Loucy (cell line): ENCODE data around the gene CANT1.
A peak's percentile ranks its signal among the peaks of the same experiment; 100 is the strongest.

ENCODE experiments used
- H2AFZ ChIP-seq: fragments of 200-600 bp; sonication (generic); 2 replicates; pipeline ENCODE4 v1.6.0; 2016; ENCODE audit warnings: antibody characterized with exemption, mild to moderate bottlenecking, low read length, moderate library complexity
- H3F3A ChIP-seq: fragments of 200-600 bp; 2 replicates; pipeline ENCODE4 v1.6.0; 2016; ENCODE audit warnings: antibody characterized with exemption, low read depth, mild to moderate bottlenecking
- H3K27me3 ChIP-seq: fragments of 200-600 bp; sonication (generic); 2 replicates; pipeline ENCODE4 v1.6.1; 2014; ENCODE audit warnings: low read length, mild to moderate bottlenecking; ENCODE audit not compliant: insufficient read depth, poor library complexity, severe bottlenecking
- H3K36me3 ChIP-seq: fragments of 200-600 bp; sonication (generic); 2 replicates; pipeline ENCODE4 v1.6.1; 2016; ENCODE audit warnings: low read length; ENCODE audit not compliant: insufficient read depth
- H3K4me1 ChIP-seq: fragments of 200-600 bp; sonication (generic); 2 replicates; pipeline ENCODE4 v1.5.1; 2014; ENCODE audit warnings: low read length, mild to moderate bottlenecking; ENCODE audit not compliant: insufficient read depth, poor library complexity, severe bottlenecking
- H3K4me2 ChIP-seq: fragments of 200-600 bp; sonication (generic); 2 replicates; pipeline ENCODE4 v1.6.0; 2014; ENCODE audit warnings: antibody characterized with exemption, low read length, low read depth, mild to moderate bottlenecking; ENCODE audit not compliant: poor library complexity, severe bottlenecking
- H3K4me3 ChIP-seq: fragments of 200-600 bp; sonication (generic); 2 replicates; pipeline ENCODE4 v1.5.1; 2014; ENCODE audit warnings: low read length, mild to moderate bottlenecking, mixed read lengths; ENCODE audit not compliant: poor library complexity, severe bottlenecking
- H3K79me2 ChIP-seq: fragments of 200-600 bp; sonication (generic); 2 replicates; pipeline ENCODE4 v1.6.1; 2014; ENCODE audit warnings: low read length; ENCODE audit not compliant: insufficient read depth
- H3K9ac ChIP-seq: fragments of 200-600 bp; sonication (generic); 2 replicates; pipeline ENCODE4 v1.6.0; 2014; ENCODE audit warnings: mild to moderate bottlenecking, low read depth, low read length, moderate library complexity; ENCODE audit not compliant: poor library complexity, severe bottlenecking
- H3K9me2 ChIP-seq: fragments of 200-600 bp; sonication (generic); replicated peaks from 2 replicates; pipeline ENCODE4 v1.6.1; 2016; ENCODE audit warnings: low read depth, low read length, mixed read lengths
- H3K9me3 ChIP-seq: fragments of 200-600 bp; sonication (generic); 2 replicates; pipeline ENCODE4 v1.6.1; 2014; ENCODE audit warnings: mild to moderate bottlenecking, antibody characterized with exemption, low read length, low read depth; ENCODE audit not compliant: insufficient read depth
- H4K20me1 ChIP-seq: fragments of 200-600 bp; sonication (generic); 2 replicates; pipeline ENCODE4 v1.6.0; 2014; ENCODE audit warnings: antibody characterized with exemption, low read length, mild to moderate bottlenecking; ENCODE audit not compliant: insufficient read depth, poor library complexity, severe bottlenecking
- CTCF ChIP-seq: fragments of 200-600 bp; sonication (generic); conservative IDR thresholded peaks from 2 replicates; pipeline ENCODE4 v1.5.1; 2014; ENCODE audit warnings: mild to moderate bottlenecking, antibody characterized with exemption, low read length
- EZH2phosphoT487 ChIP-seq: fragments of 200-600 bp; IDR thresholded peaks from 2 replicates; pipeline ENCODE4 v1.6.1; 2018; ENCODE audit warnings: antibody characterized with exemption, mild to moderate bottlenecking, moderate library complexity, borderline replicate concordance

CANT1 gene

GRCh38 chr17:79007504-79008381 is 1.8 kb downstream of the CANT1 start:
- peaks cover 44% of the 10 kb centered on the region for H4K20me1 ChIP-seq
- H3K4me2 ChIP-seq = peak overlapping the region; percentile 97
- no peaks in the 10 kb centered on the region for H3K27me3 ChIP-seq
- H3K79me2 ChIP-seq = peaks cover 60% of the 10 kb centered on the region
- TF ChIP-seq EZH2phosphoT487 (no peak), CTCF (no peak)
- H3K9me3 ChIP-seq = no peaks in the 10 kb centered on the region
- H3F3A ChIP-seq = no peaks in the 10 kb centered on the region
- H3K9ac ChIP-seq = peak overlapping the region; percentile 96
- H3K4me3 ChIP-seq = peak overlapping the region; percentile 95
- H3K36me3 ChIP-seq = no peaks in the 10 kb centered on the region
- no peaks in the 10 kb centered on the region for H3K9me2 ChIP-seq
- H2AFZ ChIP-seq = no peak overlapping the region
- peaks cover 48% of the 10 kb centered on the region for H3K4me1 ChIP-seq

DNA sequence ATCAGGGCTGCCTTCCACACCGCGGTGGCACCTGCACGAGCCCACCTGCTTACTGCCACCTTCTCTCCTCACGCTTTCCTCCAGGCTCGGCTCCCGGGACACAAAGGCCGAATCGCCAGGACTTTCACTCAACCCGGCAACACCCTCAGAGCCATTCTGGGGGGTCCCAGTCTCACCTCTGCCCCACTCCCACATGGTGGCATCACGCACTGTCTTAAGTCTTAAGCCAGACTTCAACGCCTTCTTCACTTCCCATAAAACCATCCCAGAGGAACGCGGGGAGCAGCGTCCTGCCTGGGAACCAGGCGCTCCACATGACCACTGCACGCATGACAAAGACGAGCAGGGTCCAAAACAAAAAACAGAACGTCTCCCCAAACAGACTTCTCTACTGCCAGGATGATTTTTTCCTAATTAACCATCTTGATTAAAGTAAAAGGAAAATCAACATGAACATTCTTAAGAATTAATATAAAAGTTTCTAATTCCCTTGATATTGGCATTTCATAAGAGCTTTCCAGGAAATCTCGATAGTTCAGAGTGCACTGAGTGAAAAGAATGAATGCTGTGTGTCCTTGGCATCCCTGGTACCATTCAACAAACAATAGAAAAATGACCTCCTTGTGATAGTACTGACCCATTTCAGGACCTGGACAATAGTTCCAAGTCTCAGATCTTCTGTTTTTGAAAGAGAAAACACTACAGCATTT is 2.6 kb downstream of the CANT1 start:
- H3K4me3 ChIP-seq = peak overlapping the region; percentile 95
- H2AFZ ChIP-seq = no peak overlapping the region
- H3K36me3 ChIP-seq = no peaks in the 10 kb centered on the region
- peaks cover 48% of the 10 kb centered on the region for H3K4me1 ChIP-seq
- H3F3A ChIP-seq = no peaks in the 10 kb centered on the region
- no peaks in the 10 kb centered on the region for H3K27me3 ChIP-seq
- no peaks in the 10 kb centered on the region for H3K9me3 ChIP-seq
- peak overlapping the region; percentile 97 for H3K4me2 ChIP-seq
- TF ChIP-seq EZH2phosphoT487 = no peak
- TF ChIP-seq CTCF = no peak
- H3K9me2 ChIP-seq = no peaks in the 10 kb centered on the region
- peak overlapping the region; percentile 96 for H3K9ac ChIP-seq
- H3K79me2 ChIP-seq = peaks cover 68% of the 10 kb centered on the region
- peaks cover 51% of the 10 kb centered on the region for H4K20me1 ChIP-seq

DNA sequence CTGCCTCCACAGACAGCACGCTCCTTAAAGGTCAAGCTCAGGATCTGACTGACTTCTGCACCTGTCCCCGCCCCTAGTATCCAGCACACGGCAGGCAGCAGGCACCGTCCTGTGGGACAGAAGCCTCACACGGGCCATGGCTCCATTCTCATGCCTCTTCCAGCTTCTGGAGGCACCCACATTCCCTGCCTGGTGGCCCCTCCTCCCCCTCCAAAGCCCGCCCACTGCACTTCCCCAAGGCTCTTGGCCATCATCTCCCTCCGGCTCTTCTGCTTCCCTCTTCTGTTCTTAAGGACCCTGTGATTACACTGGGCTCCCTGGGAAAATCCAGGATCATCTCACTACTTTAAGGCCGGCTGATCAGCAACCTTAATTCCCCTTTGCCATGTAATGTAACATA is 3.5 kb downstream of the CANT1 start:
- Histone ChIP-seq H3K4me2 (peak overlapping the region; percentile 97), H3K9ac (peak overlapping the region; percentile 58), H3K9me3 (no peaks in the 10 kb centered on the region), H2AFZ (no peak overlapping the region), H3F3A (no peaks in the 10 kb centered on the region), H3K79me2 (peaks cover 76% of the 10 kb centered on the region), H3K9me2 (no peaks in the 10 kb centered on the region), H3K36me3 (no peaks in the 10 kb centered on the region), H3K4me3 (peak overlapping the region; percentile 95), H4K20me1 (peaks cover 58% of the 10 kb centered on the region), H3K27me3 (no peaks in the 10 kb centered on the region), H3K4me1 (peaks cover 48% of the 10 kb centered on the region)
- TF ChIP-seq CTCF (no peak), EZH2phosphoT487 (no peak)
